ENCODE data around the gene TRMT112.
A peak's percentile ranks its signal among the peaks of the same experiment; 100 is the strongest.

The TRMT112 gene

DNA sequence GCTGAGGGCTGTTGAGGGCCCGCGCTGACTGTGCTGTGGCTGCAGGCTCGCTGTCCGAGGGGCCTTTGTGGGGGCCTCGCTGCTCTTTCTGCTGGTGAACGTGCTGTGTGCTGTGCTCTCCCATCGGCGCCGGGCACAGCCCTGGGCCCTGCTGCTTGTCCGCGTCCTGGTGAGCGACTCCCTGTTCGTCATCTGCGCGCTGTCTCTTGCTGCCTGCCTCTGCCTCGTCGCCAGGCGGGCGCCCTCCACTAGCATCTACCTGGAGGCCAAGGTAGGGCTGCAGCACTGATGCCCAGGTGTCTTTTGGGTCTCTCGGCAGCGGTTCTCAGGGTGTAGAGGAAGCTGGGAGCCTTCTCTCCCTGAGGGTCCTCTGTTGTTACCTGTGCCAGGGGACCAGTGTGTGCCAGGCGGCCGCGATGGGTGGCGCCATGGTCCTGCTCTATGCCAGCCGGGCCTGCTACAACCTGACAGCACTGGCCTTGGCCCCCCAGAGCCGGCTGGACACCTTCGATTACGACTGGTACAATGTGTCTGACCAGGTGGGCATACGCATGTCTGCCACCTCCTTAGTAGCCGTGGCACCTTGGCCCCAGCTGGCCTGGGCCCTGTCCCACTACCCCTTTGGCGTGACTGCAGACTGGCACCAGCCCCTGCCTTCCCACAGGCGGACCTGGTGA lies 29.5 kb downstream of the TRMT112 start:
- POLR2A ChIA-PET = interaction anchor here (1.4 to 8.5 kb wide), 2 partner anchors 17 to 30 kb away, joined by 3 to 81 read pairs; partner anchors contain the start of gene PRDX5
- CTCF ChIA-PET = interaction anchor here (0.7 kb wide), 1 partner anchor 69 kb away, joined by 3 read pairs; no protein-coding TSS in a partner anchor
- no peak for TF ChIP-seq FOXM1 (IDR thresholded peaks at IDR 0.05; ENCODE audit: borderline replicate concordance)
- no peak for DNase-seq (ENCODE audit: extremely low spot score)

DNA sequence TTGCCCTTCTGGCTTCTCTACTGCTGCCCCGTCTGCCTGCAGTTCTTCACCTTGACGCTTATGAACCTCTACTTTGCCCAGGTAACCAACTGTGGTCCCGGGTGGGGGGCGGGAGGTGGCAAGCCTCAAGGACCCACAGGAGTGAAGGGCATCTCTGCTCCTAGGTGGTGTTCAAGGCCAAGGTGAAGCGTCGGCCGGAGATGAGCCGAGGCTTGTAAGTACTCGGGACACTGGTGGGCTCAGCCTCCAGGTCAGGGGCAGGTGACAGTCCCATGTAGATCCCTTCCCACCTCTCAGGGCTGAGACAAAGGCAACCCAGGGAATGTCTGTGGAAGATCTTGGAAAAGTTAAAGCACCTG lies 30.6 kb downstream of the TRMT112 start:
- POLR2A ChIA-PET = interaction anchor here (1.0 to 8.5 kb wide), 2 partner anchors 11 to 16 kb away, joined by 3 to 81 read pairs; no protein-coding TSS in a partner anchor
- TF ChIP-seq L3MBTL2 (conservative IDR thresholded peaks at IDR 0.05) (no peak), SUZ12 (IDR thresholded peaks at IDR 0.05) (no peak), FOXA1 (IDR thresholded peaks at IDR 0.05) (no peak), FOXM1 (IDR thresholded peaks at IDR 0.05; ENCODE audit: borderline replicate concordance) (no peak), CTBP1 (IDR thresholded peaks at IDR 0.05; ENCODE audit: borderline replicate concordance) (no peak), TARDBP (IDR thresholded peaks at IDR 0.05) (no peak), ELF4 (IDR thresholded peaks at IDR 0.05) (no peak), BHLHE40 (IDR thresholded peaks at IDR 0.05; ENCODE audit: borderline replicate concordance) (no peak), ZNF384 (IDR thresholded peaks at IDR 0.05) (no peak), SP1 (IDR thresholded peaks at IDR 0.05) (no peak), FOXK2 (IDR thresholded peaks at IDR 0.05) (no peak)
- no peak for DNase-seq (ENCODE audit: extremely low spot score)
- CTCF ChIA-PET = interaction anchor here (0.8 kb wide), 1 partner anchor 14 kb away, joined by 6 read pairs; no protein-coding TSS in a partner anchor

DNA sequence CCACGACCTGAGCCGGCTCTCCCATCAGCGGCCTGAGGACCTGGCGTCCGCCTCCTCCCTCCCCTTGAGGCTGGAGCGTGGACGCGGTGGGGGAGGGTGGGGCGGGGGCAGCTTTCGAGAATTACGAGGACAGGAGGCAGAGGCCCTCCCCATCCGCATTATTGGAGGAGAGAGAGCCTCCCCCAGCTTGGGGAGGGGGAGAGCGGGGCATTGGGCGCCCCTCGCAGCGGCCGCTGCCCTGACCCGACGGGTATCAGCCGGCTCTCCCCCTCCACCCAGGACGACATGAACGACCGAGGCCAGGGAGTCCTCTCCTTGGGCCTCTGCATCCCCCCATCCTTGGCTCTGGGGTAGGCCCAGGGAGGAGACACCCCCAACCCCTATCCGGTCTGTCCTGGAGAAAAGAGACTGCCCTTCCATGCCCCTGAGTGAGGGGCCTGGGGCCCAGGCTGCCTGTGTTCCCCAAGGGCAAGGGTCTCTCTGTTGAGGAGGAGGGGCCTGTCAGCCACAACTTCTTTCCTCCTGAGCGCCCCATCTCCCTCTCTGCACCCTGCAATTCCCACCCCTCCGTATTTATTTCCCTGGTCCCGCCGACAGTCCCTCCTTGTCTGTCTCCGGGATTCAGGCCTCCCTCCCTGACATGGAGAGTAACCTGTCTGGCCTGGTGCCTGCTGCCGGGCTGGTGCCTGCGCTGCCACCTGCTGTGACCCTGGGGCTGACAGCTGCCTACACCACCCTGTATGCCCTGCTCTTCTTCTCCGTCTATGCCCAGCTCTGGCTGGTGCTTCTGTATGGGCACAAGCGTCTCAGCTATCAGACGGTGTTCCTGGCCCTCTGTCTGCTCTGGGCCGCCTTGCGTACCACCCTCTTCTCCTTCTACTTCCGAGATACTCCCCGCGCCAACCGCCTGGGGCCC lies 31.2 kb downstream of the TRMT112 start:
- ChIA-PET CTCF (interaction anchor here (0.8 kb wide), 1 partner anchor 15 kb away, joined by 6 read pairs; no protein-coding TSS in a partner anchor), POLR2A (interaction anchor here (1.0 to 8.5 kb wide), 6 partner anchors 10 to 55 kb away, joined by 3 to 81 read pairs (median 7); partner anchors contain the start of gene ESRRA)
- DNase-seq (ENCODE audit: extremely low spot score) = no peak

DNA sequence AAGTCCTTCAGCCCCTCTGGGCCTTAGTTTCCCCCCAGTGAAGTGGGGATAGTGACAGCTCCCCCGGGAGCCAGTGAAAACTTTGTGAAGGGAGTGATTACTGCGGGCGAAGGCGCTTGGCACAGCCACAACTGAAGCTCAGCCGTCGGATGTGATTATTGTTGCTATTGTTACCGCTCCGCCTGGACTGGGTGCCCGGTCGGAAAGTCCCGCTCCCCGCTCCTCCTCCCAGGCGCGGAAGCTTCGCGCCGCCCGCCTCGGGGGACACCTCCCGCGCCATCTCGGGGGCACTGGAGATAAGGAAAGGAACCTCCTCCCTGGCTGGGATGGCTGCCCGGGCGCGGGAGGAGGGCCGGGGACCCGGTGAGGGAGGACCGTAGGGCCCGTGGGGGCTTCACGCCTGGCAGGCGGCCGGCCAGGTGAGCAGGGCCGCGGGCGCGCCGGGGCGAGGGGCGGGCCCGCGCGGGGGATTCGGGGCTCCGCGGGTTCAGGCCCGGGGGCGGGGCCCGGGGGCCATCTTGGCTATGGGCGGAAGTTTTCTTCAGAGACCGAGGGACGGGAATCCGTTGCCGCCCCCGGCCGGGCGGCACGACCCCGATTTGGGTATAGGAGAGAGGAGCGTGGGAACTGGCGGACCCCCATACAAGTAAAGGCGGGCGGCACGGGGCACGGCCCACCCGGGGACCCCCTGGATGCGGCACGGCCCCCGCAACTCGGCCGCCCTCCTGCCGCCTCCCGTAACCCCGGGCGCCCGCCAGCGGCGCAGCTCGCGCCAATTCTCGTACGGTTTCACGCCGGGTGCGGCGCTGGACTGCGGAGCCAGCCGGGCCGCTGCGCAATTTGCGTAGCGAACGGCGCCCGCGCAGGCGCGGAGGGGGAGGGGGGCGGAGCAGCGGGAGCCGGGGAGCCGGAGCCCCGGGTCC lies 32.1 kb downstream of the TRMT112 start, which contains the start of gene GPR137:
Gene GPR137 (plus strand): TSS at position 887 of the 923 bp plus-strand sequence. CDS start 677 bp downstream, outside the sequence.
- TF ChIP-seq CTBP1 (IDR thresholded peaks at IDR 0.05; ENCODE audit: borderline replicate concordance) = no peak
- 0 out of 2 replicates have a peak, but pooled peaks have one; percentile 64 for TF ChIP-seq L3MBTL2 (conservative IDR thresholded peaks at IDR 0.05)
- ChIA-PET POLR2A (interaction anchor here (1.0 to 8.5 kb wide), 8 partner anchors 11 to 380 kb away, joined by 3 to 81 read pairs (median 7); partner anchors contain the start of genes ESRRA, PRDX5 and TRMT112), CTCF (interaction anchor here (0.6 to 1.5 kb wide), 4 partner anchors 14 to 70 kb away, joined by 3 to 8 read pairs (median 4); no protein-coding TSS in a partner anchor)
- peak; percentile 86 for DNase-seq (ENCODE audit: extremely low spot score)

More for the DNA sequence above, 31.2 kb downstream of the TRMT112 start:
- TF ChIP-seq FOXM1 (IDR thresholded peaks at IDR 0.05; ENCODE audit: borderline replicate concordance) = no peak
- TF ChIP-seq BHLHE40 (IDR thresholded peaks at IDR 0.05; ENCODE audit: borderline replicate concordance) = no peak
- TF ChIP-seq, protein P1, sequence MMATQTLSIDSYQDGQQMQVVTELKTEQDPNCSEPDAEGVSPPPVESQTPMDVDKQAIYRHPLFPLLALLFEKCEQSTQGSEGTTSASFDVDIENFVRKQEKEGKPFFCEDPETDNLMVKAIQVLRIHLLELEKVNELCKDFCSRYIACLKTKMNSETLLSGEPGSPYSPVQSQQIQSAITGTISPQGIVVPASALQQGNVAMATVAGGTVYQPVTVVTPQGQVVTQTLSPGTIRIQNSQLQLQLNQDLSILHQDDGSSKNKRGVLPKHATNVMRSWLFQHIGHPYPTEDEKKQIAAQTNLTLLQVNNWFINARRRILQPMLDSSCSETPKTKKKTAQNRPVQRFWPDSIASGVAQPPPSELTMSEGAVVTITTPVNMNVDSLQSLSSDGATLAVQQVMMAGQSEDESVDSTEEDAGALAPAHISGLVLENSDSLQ (IDR thresholded peaks at IDR 0.05) = no peak
- no peak for TF ChIP-seq FOXA1 (IDR thresholded peaks at IDR 0.05)
- no peak for TF ChIP-seq TARDBP (IDR thresholded peaks at IDR 0.05)
- no peak for TF ChIP-seq NFRKB (IDR thresholded peaks at IDR 0.05)
- TF ChIP-seq SUZ12 (IDR thresholded peaks at IDR 0.05) = no peak
- TF ChIP-seq FOXK2 (IDR thresholded peaks at IDR 0.05) = no peak
- no peak for TF ChIP-seq CTBP1 (IDR thresholded peaks at IDR 0.05; ENCODE audit: borderline replicate concordance)
- no peak for TF ChIP-seq ZNF384 (IDR thresholded peaks at IDR 0.05)
- TF ChIP-seq LEF1 (IDR thresholded peaks at IDR 0.05; ENCODE audit: borderline replicate concordance) = no peak
- no peak for TF ChIP-seq ELF4 (IDR thresholded peaks at IDR 0.05)
- no peak for TF ChIP-seq L3MBTL2 (conservative IDR thresholded peaks at IDR 0.05)

DNA sequence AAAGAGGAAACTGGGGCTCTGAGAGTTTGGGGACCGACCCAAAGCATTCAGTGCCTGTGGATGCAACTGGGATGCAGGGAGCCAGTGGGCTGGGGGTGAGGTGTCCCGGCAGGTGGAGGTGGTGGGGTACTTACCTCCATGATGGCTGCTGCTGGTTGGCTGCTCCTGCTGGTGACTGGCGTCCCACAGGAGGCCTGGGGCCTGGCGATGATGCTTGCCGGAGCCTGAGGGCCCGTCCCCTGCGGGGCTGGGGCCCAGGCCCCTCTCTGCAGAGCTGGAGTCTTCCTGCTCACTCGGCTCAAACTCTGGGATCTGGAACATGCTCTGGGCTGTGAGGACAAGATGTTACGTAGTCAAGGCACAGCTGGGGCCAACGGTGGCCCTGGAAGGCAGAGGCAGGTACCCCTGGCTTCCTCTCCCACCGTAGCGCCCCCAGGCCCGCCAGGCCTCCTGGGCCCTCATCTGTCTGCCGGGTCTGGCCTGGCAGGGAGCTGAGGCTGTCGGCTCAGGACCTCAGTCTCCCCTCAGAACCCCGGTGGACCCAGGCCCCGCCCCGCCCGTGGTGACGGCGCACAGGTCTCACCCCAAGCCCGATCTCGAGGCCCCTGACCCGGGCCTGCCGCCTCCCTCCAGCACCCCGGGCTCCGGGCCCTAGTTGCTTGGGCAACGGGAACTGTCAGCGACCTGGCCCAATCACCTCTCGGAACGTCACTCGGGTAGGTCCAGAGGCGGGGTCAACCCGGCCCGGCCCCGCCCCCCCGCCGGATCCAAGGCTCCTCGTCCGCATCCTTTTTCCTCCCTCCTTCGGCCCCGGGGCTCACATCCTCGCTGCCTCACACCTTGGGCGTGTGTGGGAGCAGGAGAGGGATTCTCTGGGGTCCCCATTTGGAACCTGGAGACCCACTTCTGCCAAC lies 33.1 kb downstream of the TRMT112 start, which contains the start of gene BAD:
Gene BAD (minus strand): TSS at position 618 of the 914 bp plus-strand sequence. CDS start 297 bp downstream, at position 321.
- ChIA-PET CTCF (interaction anchor here (0.5 to 1.5 kb wide), 4 partner anchors 13 to 71 kb away, joined by 3 to 8 read pairs (median 3); no protein-coding TSS in a partner anchor), POLR2A (interaction anchor here (1.0 to 8.5 kb wide), 10 partner anchors 11 to 381 kb away, joined by 3 to 81 read pairs (median 6); partner anchors contain the start of genes ESRRA, PRDX5 and TRMT112)
- TF ChIP-seq SP1 (IDR thresholded peaks at IDR 0.05) (no peak), FOXM1 (IDR thresholded peaks at IDR 0.05; ENCODE audit: borderline replicate concordance) (no peak), SUZ12 (IDR thresholded peaks at IDR 0.05) (no peak), NFRKB (IDR thresholded peaks at IDR 0.05) (no peak), LEF1 (IDR thresholded peaks at IDR 0.05; ENCODE audit: borderline replicate concordance) (no peak)
- TF ChIP-seq, protein P1 (IDR thresholded peaks at IDR 0.05) = peak; percentile 97
- peak; percentile 97 for DNase-seq (ENCODE audit: extremely low spot score)
